ENCODE data around the gene COA1. TPM values are rescaled to one million over a fixed set of nuclear protein-coding genes. Genes with fewer than 3 reads are reported as not detected.

The COA1 gene
- total RNA-seq, 1 donor from 2014 or later = 192 TPM

- Histone ChIP-seq H2AFZ (replicated peaks) (no peak overlapping the region), H3K27ac (peak overlapping the region; percentile 33), H3K9ac (no peak overlapping the region), H3F3A (ENCODE audit: low read depth) (peaks cover 17% of the 10 kb centered on the region), H3K36me3 (peaks cover 8% of the 10 kb centered on the region), H3K9me3 (ENCODE audit: low read depth) (no peaks in the 10 kb centered on the region), H3K4me1 (peaks cover 28% of the 10 kb centered on the region), H3K4me2 (peak overlapping the region; percentile 37), H3K79me2 (ENCODE audit: low read depth) (peaks cover 8% of the 10 kb centered on the region), H3K4me3 (no peak overlapping the region), H3K27me3 (no peaks in the 10 kb centered on the region), H4K20me1 (ENCODE audit: low read depth) (peaks cover 48% of the 10 kb centered on the region)
- no peak for DNase-seq (ENCODE audit: low spot score)
- Mint-ChIP-seq H3K9me3 (no peaks in the 10 kb centered on the region), H3K4me3 (no peak overlapping the region), H3K27me3 (ENCODE audit: insufficient read depth, low read depth) (peaks cover 10% of the 10 kb centered on the region), H3K27ac (peak overlapping the region; percentile 97), H3K36me3 (peaks cover 57% of the 10 kb centered on the region), H3K4me1 (peaks cover 46% of the 10 kb centered on the region)
- no peak for TF ChIP-seq EZH2 (IDR thresholded peaks at IDR 0.05)
- TF ChIP-seq, protein P1, sequence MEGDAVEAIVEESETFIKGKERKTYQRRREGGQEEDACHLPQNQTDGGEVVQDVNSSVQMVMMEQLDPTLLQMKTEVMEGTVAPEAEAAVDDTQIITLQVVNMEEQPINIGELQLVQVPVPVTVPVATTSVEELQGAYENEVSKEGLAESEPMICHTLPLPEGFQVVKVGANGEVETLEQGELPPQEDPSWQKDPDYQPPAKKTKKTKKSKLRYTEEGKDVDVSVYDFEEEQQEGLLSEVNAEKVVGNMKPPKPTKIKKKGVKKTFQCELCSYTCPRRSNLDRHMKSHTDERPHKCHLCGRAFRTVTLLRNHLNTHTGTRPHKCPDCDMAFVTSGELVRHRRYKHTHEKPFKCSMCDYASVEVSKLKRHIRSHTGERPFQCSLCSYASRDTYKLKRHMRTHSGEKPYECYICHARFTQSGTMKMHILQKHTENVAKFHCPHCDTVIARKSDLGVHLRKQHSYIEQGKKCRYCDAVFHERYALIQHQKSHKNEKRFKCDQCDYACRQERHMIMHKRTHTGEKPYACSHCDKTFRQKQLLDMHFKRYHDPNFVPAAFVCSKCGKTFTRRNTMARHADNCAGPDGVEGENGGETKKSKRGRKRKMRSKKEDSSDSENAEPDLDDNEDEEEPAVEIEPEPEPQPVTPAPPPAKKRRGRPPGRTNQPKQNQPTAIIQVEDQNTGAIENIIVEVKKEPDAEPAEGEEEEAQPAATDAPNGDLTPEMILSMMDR (IDR thresholded peaks at IDR 0.05) = no peak
- no peak for TF ChIP-seq EZH2phosphoT487 (IDR thresholded peaks at IDR 0.05)
Measured at GRCh38 chr7:43640679-43641078, 88.6 kb downstream of the COA1 start.

DNA sequence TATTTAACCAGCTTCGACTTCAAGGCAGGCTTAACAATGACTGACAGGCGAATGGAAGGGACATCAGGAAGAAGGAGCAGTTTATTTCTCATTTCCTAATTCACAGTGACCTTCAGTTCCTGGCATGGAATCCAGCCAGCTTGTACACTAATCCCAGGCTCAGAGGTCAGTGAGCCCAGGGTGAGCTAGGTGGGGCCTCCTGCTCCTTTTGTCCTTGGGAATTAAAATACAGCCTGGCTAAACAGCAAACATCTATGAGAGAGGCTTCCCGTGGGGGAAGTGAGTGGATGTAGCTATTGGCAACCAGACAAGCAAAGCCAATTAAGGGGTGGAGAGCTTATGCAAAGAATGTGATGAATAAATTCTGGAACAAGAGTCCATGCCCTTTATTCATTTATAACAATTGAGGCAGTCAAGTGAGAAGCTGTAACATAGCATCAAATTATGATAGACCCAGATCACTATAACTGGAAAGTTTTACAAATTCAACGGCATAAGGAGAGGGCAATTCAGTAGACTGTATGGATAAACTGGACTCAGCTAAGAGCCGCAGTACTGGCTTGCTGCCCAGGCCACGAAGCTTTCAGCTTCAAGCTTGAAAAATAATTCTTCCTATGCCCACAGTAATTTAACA is 89.3 kb downstream of the COA1 start:
- H3K9ac ChIP-seq = no peak overlapping the region

DNA sequence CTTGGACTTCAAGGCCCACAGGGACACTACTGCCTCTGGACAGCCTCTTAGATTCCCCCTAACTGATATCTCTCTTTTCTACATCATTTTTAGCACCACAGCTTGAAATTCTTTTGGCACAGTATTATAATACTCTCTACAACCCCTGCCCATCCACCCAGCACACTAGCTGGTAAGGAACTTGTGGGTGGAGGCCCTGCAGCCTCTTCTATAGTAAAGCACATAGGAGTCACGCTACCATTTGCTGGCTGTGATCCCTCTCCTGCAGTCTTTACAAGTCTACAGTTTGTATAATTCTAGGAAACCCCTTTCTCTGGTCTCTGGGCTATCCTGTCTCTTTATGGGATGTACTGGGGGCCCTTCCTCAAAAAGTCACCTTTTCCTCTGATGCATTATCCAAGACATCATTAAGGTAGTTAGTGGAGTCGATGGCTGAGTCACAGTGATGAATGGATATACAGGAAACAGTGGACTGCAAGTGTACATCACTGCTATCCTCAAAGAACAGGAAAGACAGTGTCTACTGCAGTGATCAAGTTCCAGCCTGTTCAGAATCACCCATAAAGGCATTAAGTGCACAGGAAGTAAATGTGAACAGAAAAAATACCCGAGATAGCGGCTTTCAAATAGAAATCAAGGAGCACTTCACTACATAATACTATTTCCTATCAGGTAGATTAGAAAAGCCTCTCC is 92.1 kb downstream of the COA1 start:
- H3K9me3 ChIP-seq (ENCODE audit: low read depth) = no peaks in the 10 kb centered on the region
- TF ChIP-seq EZH2phosphoT487 (IDR thresholded peaks at IDR 0.05) = no peak
- no peak for TF ChIP-seq EZH2 (IDR thresholded peaks at IDR 0.05)
- TF ChIP-seq, protein P1 (IDR thresholded peaks at IDR 0.05) = no peak
- Mint-ChIP-seq H3K27me3 (ENCODE audit: insufficient read depth, low read depth) (peaks cover 4% of the 10 kb centered on the region), H3K4me1 (peaks cover 39% of the 10 kb centered on the region), H3K9me3 (no peaks in the 10 kb centered on the region), H3K36me3 (peaks cover 58% of the 10 kb centered on the region), H3K27ac (peak overlapping the region; percentile 21), H3K4me3 (no peak overlapping the region)
- peaks cover 28% of the 10 kb centered on the region for H3K4me1 ChIP-seq
- no peak overlapping the region for H2AFZ ChIP-seq (replicated peaks)
- H3K36me3 ChIP-seq = peaks cover 8% of the 10 kb centered on the region
- peaks cover 45% of the 10 kb centered on the region for H4K20me1 ChIP-seq (ENCODE audit: low read depth)
- no peak overlapping the region for H3K27ac ChIP-seq
- no peak overlapping the region for H3K4me2 ChIP-seq
- no peak overlapping the region for H3K9ac ChIP-seq
- no peak for DNase-seq (ENCODE audit: low spot score)
- peaks cover 5% of the 10 kb centered on the region for H3K79me2 ChIP-seq (ENCODE audit: low read depth)
- peaks cover 17% of the 10 kb centered on the region for H3F3A ChIP-seq (ENCODE audit: low read depth)
- no peak overlapping the region for H3K4me3 ChIP-seq
- H3K27me3 ChIP-seq = no peaks in the 10 kb centered on the region

More for the DNA sequence above, 89.3 kb downstream of the COA1 start:
- Histone ChIP-seq H3K27me3 (no peaks in the 10 kb centered on the region), H3F3A (ENCODE audit: low read depth) (peaks cover 17% of the 10 kb centered on the region), H3K79me2 (ENCODE audit: low read depth) (peaks cover 5% of the 10 kb centered on the region), H3K9me3 (ENCODE audit: low read depth) (no peaks in the 10 kb centered on the region), H3K4me1 (peaks cover 28% of the 10 kb centered on the region), H3K4me3 (no peak overlapping the region), H3K36me3 (peaks cover 8% of the 10 kb centered on the region), H3K4me2 (peak overlapping the region; percentile 37), H3K27ac (peak overlapping the region; percentile 33), H4K20me1 (ENCODE audit: low read depth) (peaks cover 48% of the 10 kb centered on the region), H2AFZ (replicated peaks) (no peak overlapping the region)
- peaks cover 59% of the 10 kb centered on the region for H3K36me3 Mint-ChIP-seq
- no peaks in the 10 kb centered on the region for H3K9me3 Mint-ChIP-seq
- H3K27ac Mint-ChIP-seq = peak overlapping the region; percentile 97
- TF ChIP-seq, protein P1 (IDR thresholded peaks at IDR 0.05) = no peak
- TF ChIP-seq EZH2phosphoT487 (IDR thresholded peaks at IDR 0.05) = peak; percentile 89
- DNase-seq (ENCODE audit: low spot score) = peak; percentile 87
- H3K4me1 Mint-ChIP-seq = peaks cover 44% of the 10 kb centered on the region
- H3K4me3 Mint-ChIP-seq = peak overlapping the region; percentile 42
- H3K27me3 Mint-ChIP-seq (ENCODE audit: insufficient read depth, low read depth) = peaks cover 10% of the 10 kb centered on the region
